ENCODE measurements around the gene RTKN2. TPM values are rescaled to one million over a fixed set of nuclear protein-coding genes. Genes with fewer than 3 reads are reported as not detected.

RTKN2 gene
- total and polyA plus RNA-seq, 10 of the 15 experiments (the other 5 are each of a cell fraction or from before 2014, with no cell fraction given) = 0.10 TPM; not detected in 9

GRCh38 chr10:62153191-62153590 is 115.5 kb downstream of the RTKN2 start (continued):
- TF ChIP-seq ZBED1 (IDR thresholded peaks at IDR 0.05; ENCODE audit: borderline replicate concordance) (no peak), ZNF622 (IDR thresholded peaks at IDR 0.05) (no peak), JUNB (IDR thresholded peaks at IDR 0.05) (no peak), DPF2 (IDR thresholded peaks at IDR 0.05) (no peak), KDM1A (IDR thresholded peaks at IDR 0.05; ENCODE audit: borderline replicate concordance) (no peak)

- H4K20me1 ChIP-seq (ENCODE audit: control insufficient read depth, insufficient read depth) = no peaks in the 10 kb centered on the region
- H3K79me2 ChIP-seq (ENCODE audit: control insufficient read depth, insufficient read depth, low read length) = no peaks in the 10 kb centered on the region
- H2AFZ ChIP-seq (ENCODE audit: control insufficient read depth, low read depth, low read length) = no peak overlapping the region
- no peaks in the 10 kb centered on the region for H3K27me3 ChIP-seq (replicated peaks in 1 of 2; ENCODE audit: control insufficient read depth in 2 of 2, insufficient read depth in 2 of 2, low read length in 1 of 2)
- H3K4me1 ChIP-seq (ENCODE audit: control insufficient read depth, insufficient read depth, low read length) = no peaks in the 10 kb centered on the region
- SMC1A ChIA-PET (ENCODE audit: uncharacterized antibody, unreplicated experiment) = no interaction called here
- FAIRE-seq (no peak), ATAC-seq (no peak), DNase-seq (ENCODE audit: low read depth, low spot score) (no peak)
- no peak overlapping the region for H3K4me3 ChIP-seq
- in situ Hi-C loops (cut with MboI) (no loop called here), intact Hi-C loops (cut with micrococcal nuclease; ENCODE audit: unreplicated experiment) (no loop called here)
- no peaks in the 10 kb centered on the region for H3K9me3 ChIP-seq (replicated peaks; ENCODE audit: control insufficient read depth, insufficient read depth, low read length)
- no peak overlapping the region for H3K9ac ChIP-seq (ENCODE audit: control insufficient read depth, insufficient read depth, low read length)
- H3K4me2 ChIP-seq (ENCODE audit: control insufficient read depth, insufficient read depth) = no peak overlapping the region
- no peak overlapping the region for H3K27ac ChIP-seq (ENCODE audit: control insufficient read depth, insufficient read depth)
- CTCF ChIA-PET = no interaction called here
- POLR2A ChIA-PET = no interaction called here
- no peaks in the 10 kb centered on the region for H3K36me3 ChIP-seq (ENCODE audit: control insufficient read depth in 2 of 2, insufficient read depth in 2 of 2, low read length in 1 of 2)
- RAD21 ChIA-PET (ENCODE audit: unreplicated experiment) = no interaction called here
- no TSS peak for BruUV-seq (replicated peaks)
- no peak for TF ChIP-seq IKZF1 (conservative IDR thresholded peaks at IDR 0.05)
- no peak for TF ChIP-seq EGR1 (IDR thresholded peaks at IDR 0.05; ENCODE audit: borderline replicate concordance in 1 of 2, low read depth in 2 of 2, low read length in 2 of 2)
- TF ChIP-seq ZNF217 (IDR thresholded peaks at IDR 0.05) = no peak
- TF ChIP-seq MLLT1 (IDR thresholded peaks at IDR 0.05) = no peak
- TF ChIP-seq POLR2AphosphoS2 (IDR thresholded peaks at IDR 0.05; ENCODE audit: low read depth, low read length) = no peak
- TF ChIP-seq NFXL1 (IDR thresholded peaks at IDR 0.05; ENCODE audit: borderline replicate concordance) = no peak
- TF ChIP-seq ELK1 (IDR thresholded peaks at IDR 0.05; ENCODE audit: low read depth, low read length) = no peak
- TF ChIP-seq TARDBP (IDR thresholded peaks at IDR 0.05; ENCODE audit: borderline replicate concordance) = no peak
- no peak for TF ChIP-seq YY1 (IDR thresholded peaks at IDR 0.05; ENCODE audit: low read depth, low read length)
- TF ChIP-seq ZNF384 (IDR thresholded peaks at IDR 0.05; ENCODE audit: borderline replicate concordance, low read depth, low read length) = no peak
- TF ChIP-seq MYC (IDR thresholded peaks at IDR 0.05; ENCODE audit: insufficient read depth, insufficient read length, insufficient replicate concordance, low read length, severe bottlenecking) = no peak
- no peak for TF ChIP-seq CBX5 (IDR thresholded peaks at IDR 0.05; ENCODE audit: low read depth)
- TF ChIP-seq SIX5 (IDR thresholded peaks at IDR 0.05; ENCODE audit: low read depth, low read length, severe bottlenecking) = no peak
- no peak for TF ChIP-seq TCF12 (IDR thresholded peaks at IDR 0.05; ENCODE audit: low read depth, low read length)
- TF ChIP-seq STAT1 (conservative IDR thresholded peaks at IDR 0.05) = no peak
- TF ChIP-seq ZBTB11 (CRISPR knock-in tag; IDR thresholded peaks at IDR 0.05) = no peak
Observed at GRCh38 chr10:62149621-62150020, 119.0 kb downstream of the RTKN2 start.
